Gastroesophageal sphincter (tissue), 4 donors: ENCODE measurements around the gene MESP2. TPM values are rescaled to one million over a fixed set of nuclear protein-coding genes. Genes with fewer than 3 reads are reported as not detected.

ENCODE experiments used
- ATAC-seq: fragments of 150-250 bp; one replicate; pipeline ENCODE4 v1.9.1; 2016; ENCODE audit warnings: mild to moderate bottlenecking, moderate library complexity
- H3K27ac ChIP-seq, 4 donors: fragments of 200-600 bp; sonication (generic) in 3 of 4; 1 replicate in 3 of 4; 2 replicates in 1 of 4; pipeline ENCODE4 v1.5.1; 2016 to 2019
- H3K27me3 ChIP-seq: fragments of 200-600 bp; sonication (generic); one replicate; pipeline ENCODE4 v1.5.1; 2019
- H3K36me3 ChIP-seq, 2 donors: fragments of 200-600 bp; sonication (generic); one replicate each; pipeline ENCODE4 v1.5.1; 2019; ENCODE audit warnings: control low read depth in 1 of 2
- H3K4me1 ChIP-seq, 3 donors: fragments of 200-600 bp; sonication (generic); 1 replicate in 2 of 3; 2 replicates in 1 of 3; pipeline ENCODE4 v1.5.1; 2016 to 2019; ENCODE audit warnings: control low read depth in 2 of 3
- H3K4me3 ChIP-seq, 2 donors: fragments of 200-600 bp; sonication (generic); one replicate each; pipeline ENCODE4 v1.5.1; 2019; ENCODE audit warnings: mild to moderate bottlenecking in 1 of 2, moderate library complexity in 1 of 2
- H3K9me3 ChIP-seq, 3 donors: fragments of 200-600 bp; sonication (generic); one replicate each; pipeline ENCODE4 v1.5.1; 2017 to 2019; ENCODE audit warnings: control low read depth in 2 of 3
- EP300 ChIP-seq: sonication (generic); formaldehyde crosslinking; IDR thresholded peaks from one replicate; pipeline ENCODE4 v1.6.1; 2017; ENCODE audit warnings: antibody characterized with exemption, mild to moderate bottlenecking
- POLR2A ChIP-seq, 2 donors: fragments of 450-650 bp; IDR thresholded peaks; one replicate each; pipeline ENCODE4 v1.6.1; 2017; ENCODE audit warnings: antibody characterized with exemption in 2 of 2, mild to moderate bottlenecking in 2 of 2, moderate library complexity in 1 of 2
- POLR2AphosphoS5 ChIP-seq: sonication (generic); formaldehyde crosslinking; IDR thresholded peaks from one replicate; pipeline ENCODE4 v1.6.1; 2017; ENCODE audit warnings: antibody characterized with exemption
- WGBS, 2 donors: methylation state at CpG; one replicate each; pipeline ENCODE4 v1.1.5; 2018; ENCODE audit warnings: low coverage in 1 of 2; 5-methylcytosine and 5-hydroxymethylcytosine counted together
- total RNA-seq, 4 donors: library from RNA; depleted of rRNA; stranded (reverse); fragments of >200 nt; gene quantifications; one replicate each; pipeline ENCODE4 v1.1.0, GENCODE V29; 2016

Gene MESP2
- total RNA-seq, 4 donors from 2014 or later, result not detected

DNA sequence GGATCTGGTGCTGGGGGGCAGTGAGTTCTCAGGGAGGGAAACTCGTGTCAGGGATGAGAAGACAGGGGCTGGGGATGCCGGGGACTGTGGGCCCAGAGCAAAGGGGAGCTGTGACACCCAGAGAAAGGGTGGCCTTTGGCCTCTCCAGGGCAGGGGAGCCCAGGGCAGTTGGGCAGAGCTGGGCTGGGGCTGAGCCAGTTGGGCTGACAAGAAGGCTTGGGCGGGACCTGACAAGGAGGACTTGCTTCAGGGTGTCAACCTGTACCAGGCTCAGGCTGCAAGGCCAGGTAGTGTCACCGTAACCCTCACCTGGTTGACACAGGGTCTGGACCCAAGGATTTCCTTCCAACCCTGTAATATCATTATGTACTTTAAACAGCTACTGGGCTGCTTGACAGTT is 51.7 kb downstream of the MESP2 start:
- no peak for TF ChIP-seq POLR2A (IDR thresholded peaks at IDR 0.05)
- no peak for TF ChIP-seq POLR2AphosphoS5
- no peak for TF ChIP-seq EP300
- Histone ChIP-seq H3K4me3 (no peak overlapping the region), H3K36me3 (peaks cover 0 to 11% of the 10 kb centered on the region in 2 donors), H3K4me1 (peaks cover 0 to 24% (median 12%) of the 10 kb centered on the region in 3 donors), H3K9me3 (no peaks in the 10 kb centered on the region), H3K27ac (peak overlapping the region in 3 of 4 donors; percentile 38 to 66 (median 56)), H3K27me3 (peaks cover 3% of the 10 kb centered on the region)
- ATAC-seq, result no peak
- WGBS, 2 donors, result 80 to 100% methylated on average over 1 of the region's 4 CpGs

Other genes with a start within 250 kb of the MESP2 start
- 1 to 10 TPM in 1 of 4 donors, not detected in 3; 1.2 TPM for gene TICRR, start 200.9 kb upstream of the MESP2 start, total RNA-seq
- gene KIF7, start 120.9 kb upstream of the MESP2 start, total RNA-seq, result 10 to 100 TPM; 17.0 to 26.3 (median 18.3) TPM
- gene PLIN1, start 97.0 kb upstream of the MESP2 start, total RNA-seq, result 10 to 100 TPM in 1 of 4 donors, 1 to 10 TPM in 3; 1.2 to 22.2 (median 2.5) TPM
- gene PEX11A, start 85.6 kb upstream of the MESP2 start, total RNA-seq, result 10 to 100 TPM; 11.6 to 17.6 (median 16.4) TPM
- under 1 TPM in 1 of 4 donors, not detected in 3; 0.15 TPM for gene WDR93, start 85.5 kb upstream of the MESP2 start, total RNA-seq
- gene MESP1, start 25.1 kb upstream of the MESP2 start, total RNA-seq, result 1 to 10 TPM in 1 of 4 donors, under 1 TPM in 3; 0.15 to 2.0 (median 0.60) TPM
- 10 to 100 TPM in 3 of 4 donors, 1 to 10 TPM in 1; 2.3 to 24.4 (median 15.9) TPM for gene ANPEP, start 38.5 kb downstream of the MESP2 start, total RNA-seq
- 10 to 100 TPM; 38.9 to 60.2 (median 46.2) TPM for gene AP3S2, start 117.7 kb downstream of the MESP2 start, total RNA-seq
- 10 to 100 TPM; 20.9 to 25.4 (median 24.3) TPM for gene ARPIN, start 136.6 kb downstream of the MESP2 start, total RNA-seq
- gene ZNF710, start 225.0 kb downstream of the MESP2 start, total RNA-seq, result 10 to 100 TPM in 3 of 4 donors, 1 to 10 TPM in 1; 7.3 to 13.2 (median 11.4) TPM